Activated gamma-delta T cell treated with Interleukin-2 at 50 U/mL for 16 hours (primary cell): ENCODE data around the gene TMEM184B.
"Not testable (repeated sequence)": the region's sequence is repeated elsewhere in the genome, so short reads cannot be mapped to it uniquely, and the experiment has no call there.

Experiments used
- DNase-seq: peaks from one replicate; pipeline ENCODE4 v3.0.0-alpha.2; 2020

TMEM184B gene

GRCh38 chr22:38201711-38202436, 70.9 kb downstream of the TMEM184B start, which contains the start of gene MAFF:
Gene MAFF, plus strand, starts transcription at chr22:38201994. Its CDS starts 11,860 bp downstream, at chr22:38213854.
- peak; percentile 82 for DNase-seq

- DNase-seq: no peak
Measured at GRCh38 chr22:38201371-38201710, 71.5 kb downstream of the TMEM184B start.

- no peak for DNase-seq
Measured at GRCh38 chr22:38199826-38200559, 72.8 kb downstream of the TMEM184B start.

GRCh38 chr22:38196791-38197419, 75.9 kb downstream of the TMEM184B start:
- DNase-seq: no peak

GRCh38 chr22:38193580-38193979, 79.2 kb downstream of the TMEM184B start:
- DNase-seq: no peak

- DNase-seq: no peak
Measured at GRCh38 chr22:38192475-38192863, 80.3 kb downstream of the TMEM184B start.

GRCh38 chr22:38191731-38192474, 80.9 kb downstream of the TMEM184B start:
- no peak for DNase-seq

GRCh38 chr22:38191055-38191454, 81.8 kb downstream of the TMEM184B start:
- DNase-seq: no peak

GRCh38 chr22:38190581-38190980, 82.2 kb downstream of the TMEM184B start:
- DNase-seq: no peak

GRCh38 chr22:38189104-38189503, 83.7 kb downstream of the TMEM184B start:
- DNase-seq: no peak

- DNase-seq: no peak
Measured at GRCh38 chr22:38187413-38188212, 85.2 kb downstream of the TMEM184B start.

- no peak for DNase-seq
Measured at GRCh38 chr22:38186429-38186828, 86.4 kb downstream of the TMEM184B start.

- DNase-seq: no peak
Measured at GRCh38 chr22:38184788-38185187, 88.0 kb downstream of the TMEM184B start.

- peak; percentile 96 for DNase-seq
Measured at GRCh38 chr22:38181453-38182200, 91.2 kb downstream of the TMEM184B start, which contains the start of gene PLA2G6. Gene PLA2G6, minus strand, starts transcription at chr22:38181830. Its CDS starts 12,404 bp downstream, at chr22:38169426.

GRCh38 chr22:38180841-38181452, 91.9 kb downstream of the TMEM184B start:
- DNase-seq: peak; percentile 37

- DNase-seq: not testable (repeated sequence)
Measured at GRCh38 chr22:38178605-38178937, 94.2 kb downstream of the TMEM184B start.

GRCh38 chr22:38177926-38178604, 94.7 kb downstream of the TMEM184B start:
- no peak for DNase-seq

GRCh38 chr22:38177571-38177925, 95.3 kb downstream of the TMEM184B start:
- not testable (repeated sequence) for DNase-seq

GRCh38 chr22:38177044-38177443, 95.8 kb downstream of the TMEM184B start:
- peak; percentile 15 for DNase-seq

GRCh38 chr22:38176170-38176741, 96.6 kb downstream of the TMEM184B start:
- DNase-seq: peak; percentile 63
